Thyroid gland (tissue), 4 donors: Measurements from ENCODE around the gene WBP4.

Experiments
- CTCF ChIP-seq, 6 experiments: fragments of 200-600 bp in 3 of 6; fragments of 450-650 bp in 3 of 6; sonication (generic) in 3 of 6; IDR thresholded peaks; one replicate each; pipeline ENCODE4 v1.5.1; 2016 to 2019; ENCODE audit warnings: antibody characterized with exemption in 6 of 6, mild to moderate bottlenecking in 2 of 6, inconsistent platforms in 1 of 6, moderate library complexity in 1 of 6
- POLR2A ChIP-seq, 2 donors: fragments of 450-650 bp; IDR thresholded peaks; one replicate each; pipeline ENCODE4 v1.6.1; 2017; ENCODE audit warnings: antibody characterized with exemption in 2 of 2, mild to moderate bottlenecking in 2 of 2, moderate library complexity in 1 of 2

GRCh38 chr13:41111454-41111853, 50.1 kb downstream of the WBP4 start:
- TF ChIP-seq CTCF (IDR thresholded peaks at IDR 0.05) (no peak), POLR2A (IDR thresholded peaks at IDR 0.05) (no peak)
